ENCODE results near the gene COA8. TPM values are rescaled to one million over a fixed set of nuclear protein-coding genes. Genes with fewer than 3 reads are reported as not detected.

The COA8 gene
- total RNA-seq, 4 donors from 2014 or later, result 25.9 to 50.4 (median 33.6) TPM

- TF ChIP-seq CTCF (IDR thresholded peaks at IDR 0.05) (no peak), POLR2A (IDR thresholded peaks at IDR 0.05) (no peak)
Observed at GRCh38 chr14:103581954-103582703, 19.4 kb downstream of the COA8 start.

GRCh38 chr14:103584326-103584915 is 21.7 kb downstream of the COA8 start:
- no peak overlapping the region for H3K27ac ChIP-seq
- TF ChIP-seq CTCF (IDR thresholded peaks at IDR 0.05), result no peak
- TF ChIP-seq POLR2A (IDR thresholded peaks at IDR 0.05), result no peak
- intact Hi-C loops (cut with DNase I), result no loop called here
- DNase-seq, result no peak
- no peaks in the 10 kb centered on the region for H3K27me3 ChIP-seq
- no peak overlapping the region for H3K4me3 ChIP-seq (replicated peaks in 1 of 3)
- peaks cover 0 to 6% of the 10 kb centered on the region in 2 donors for H3K36me3 ChIP-seq
- H3K4me1 ChIP-seq, result no peaks in the 10 kb centered on the region
- 87 to 88% methylated on average over 11 of the region's 11 CpGs for WGBS, 2 donors
- no peaks in the 10 kb centered on the region for H3K9me3 ChIP-seq

More at GRCh38 chr14:103581954-103582703, 19.4 kb downstream of the COA8 start:
- H3K27ac ChIP-seq, result no peak overlapping the region
- peaks cover 1 to 4% of the 10 kb centered on the region in 2 donors for H3K4me1 ChIP-seq
- DNase-seq, result no peak
- peaks cover 0 to 14% of the 10 kb centered on the region in 2 donors for H3K36me3 ChIP-seq
- intact Hi-C loops (cut with DNase I), result no loop called here
- no peaks in the 10 kb centered on the region for H3K27me3 ChIP-seq
- no peak overlapping the region for H3K4me3 ChIP-seq (replicated peaks in 1 of 3)
- H3K9me3 ChIP-seq, result no peaks in the 10 kb centered on the region
- 94 to 95% methylated on average over 11 to 22 of the region's 26 CpGs for WGBS, 2 donors

GRCh38 chr14:103593577-103593976 is 30.8 kb downstream of the COA8 start:
- H3K27ac ChIP-seq, result no peak overlapping the region
- intact Hi-C loops (cut with DNase I), result no loop called here
- TF ChIP-seq POLR2A (IDR thresholded peaks at IDR 0.05) (no peak), CTCF (IDR thresholded peaks at IDR 0.05) (no peak)

GRCh38 chr14:103594265-103594664 is 31.5 kb downstream of the COA8 start:
- Histone ChIP-seq H3K27me3 (no peaks in the 10 kb centered on the region), H3K4me3 (replicated peaks in 1 of 3) (no peak overlapping the region), H3K36me3 (no peaks in the 10 kb centered on the region), H3K9me3 (no peaks in the 10 kb centered on the region), H3K4me1 (peaks cover 0 to 4% of the 10 kb centered on the region in 2 donors), H3K27ac (no peak overlapping the region)
- no peak for TF ChIP-seq POLR2A (IDR thresholded peaks at IDR 0.05)
- TF ChIP-seq CTCF (IDR thresholded peaks at IDR 0.05), result no peak
- intact Hi-C loops (cut with DNase I), result no loop called here
- WGBS, 2 donors, result 77 to 81% methylated on average over 9 to 11 of the region's 11 CpGs
- no peak for DNase-seq

More at GRCh38 chr14:103593577-103593976, 30.8 kb downstream of the COA8 start:
- H3K4me3 ChIP-seq (replicated peaks in 1 of 3), result no peak overlapping the region
- WGBS, 2 donors, result 68 to 73% methylated on average over 6 of the region's 6 CpGs
- no peaks in the 10 kb centered on the region for H3K27me3 ChIP-seq
- no peaks in the 10 kb centered on the region for H3K9me3 ChIP-seq
- peaks cover 0 to 4% of the 10 kb centered on the region in 2 donors for H3K4me1 ChIP-seq
- no peaks in the 10 kb centered on the region for H3K36me3 ChIP-seq
- no peak for DNase-seq
